Breast epithelium (tissue), 3 donors: ENCODE results near the gene ZNF429.

Experiments
- CTCF ChIP-seq, 3 donors: fragments of 450-650 bp; IDR thresholded peaks; one replicate each; pipeline ENCODE4 v1.5.1; 2016 to 2017; ENCODE audit warnings: antibody characterized with exemption in 3 of 3, mild to moderate bottlenecking in 3 of 3, moderate library complexity in 3 of 3
- POLR2A ChIP-seq: fragments of 450-650 bp; IDR thresholded peaks from one replicate; pipeline ENCODE4 v1.6.1; 2016; ENCODE audit warnings: antibody characterized with exemption, mild to moderate bottlenecking, moderate library complexity

GRCh38 chr19:21513651-21514050 lies 8.2 kb downstream of the ZNF429 start:
- TF ChIP-seq CTCF (IDR thresholded peaks at IDR 0.05): no peak
- no peak for TF ChIP-seq POLR2A
